ENCODE data around the gene CDH7. TPM values are rescaled to one million over a fixed set of nuclear protein-coding genes. Genes with fewer than 3 reads are reported as not detected.
A peak's percentile ranks its signal among the peaks of the same experiment; 100 is the strongest.

The CDH7 gene
- total RNA-seq, 1 donor from 2014 or later, result 9.2 TPM

DNA sequence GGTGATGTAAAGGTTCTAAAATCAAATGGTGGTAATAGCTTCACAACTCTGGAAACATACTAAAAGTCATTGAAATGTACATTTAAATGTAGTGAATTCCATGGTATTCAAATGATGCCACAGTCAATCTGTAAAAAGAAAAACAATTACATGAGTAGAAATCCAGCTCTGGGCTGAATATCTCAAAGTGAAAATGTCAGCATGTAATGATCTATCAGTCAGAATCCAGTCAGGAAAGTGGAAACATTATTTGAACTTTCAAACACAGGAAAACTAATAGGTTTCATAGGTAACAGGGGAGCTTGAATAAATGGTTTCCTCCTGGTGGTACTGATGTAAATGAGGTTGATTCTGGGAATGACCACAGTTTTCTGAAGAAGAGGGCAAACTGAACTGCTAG is 186.4 kb downstream of the CDH7 start:
- Mint-ChIP-seq H3K4me1 (ENCODE audit: low read depth) (peaks cover 8% of the 10 kb centered on the region), H3K27ac (no peak overlapping the region), H3K4me3 (ENCODE audit: low read depth) (no peak overlapping the region), H3K9me3 (ENCODE audit: low read depth) (peaks cover 15% of the 10 kb centered on the region), H3K27me3 (no peaks in the 10 kb centered on the region), H3K36me3 (ENCODE audit: insufficient read depth) (peaks cover 2% of the 10 kb centered on the region)
- no peak for DNase-seq (ENCODE audit: low spot score, unreplicated experiment)
- TF ChIP-seq, protein P1, sequence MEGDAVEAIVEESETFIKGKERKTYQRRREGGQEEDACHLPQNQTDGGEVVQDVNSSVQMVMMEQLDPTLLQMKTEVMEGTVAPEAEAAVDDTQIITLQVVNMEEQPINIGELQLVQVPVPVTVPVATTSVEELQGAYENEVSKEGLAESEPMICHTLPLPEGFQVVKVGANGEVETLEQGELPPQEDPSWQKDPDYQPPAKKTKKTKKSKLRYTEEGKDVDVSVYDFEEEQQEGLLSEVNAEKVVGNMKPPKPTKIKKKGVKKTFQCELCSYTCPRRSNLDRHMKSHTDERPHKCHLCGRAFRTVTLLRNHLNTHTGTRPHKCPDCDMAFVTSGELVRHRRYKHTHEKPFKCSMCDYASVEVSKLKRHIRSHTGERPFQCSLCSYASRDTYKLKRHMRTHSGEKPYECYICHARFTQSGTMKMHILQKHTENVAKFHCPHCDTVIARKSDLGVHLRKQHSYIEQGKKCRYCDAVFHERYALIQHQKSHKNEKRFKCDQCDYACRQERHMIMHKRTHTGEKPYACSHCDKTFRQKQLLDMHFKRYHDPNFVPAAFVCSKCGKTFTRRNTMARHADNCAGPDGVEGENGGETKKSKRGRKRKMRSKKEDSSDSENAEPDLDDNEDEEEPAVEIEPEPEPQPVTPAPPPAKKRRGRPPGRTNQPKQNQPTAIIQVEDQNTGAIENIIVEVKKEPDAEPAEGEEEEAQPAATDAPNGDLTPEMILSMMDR (IDR thresholded peaks at IDR 0.05; ENCODE audit: unreplicated experiment), result no peak

DNA sequence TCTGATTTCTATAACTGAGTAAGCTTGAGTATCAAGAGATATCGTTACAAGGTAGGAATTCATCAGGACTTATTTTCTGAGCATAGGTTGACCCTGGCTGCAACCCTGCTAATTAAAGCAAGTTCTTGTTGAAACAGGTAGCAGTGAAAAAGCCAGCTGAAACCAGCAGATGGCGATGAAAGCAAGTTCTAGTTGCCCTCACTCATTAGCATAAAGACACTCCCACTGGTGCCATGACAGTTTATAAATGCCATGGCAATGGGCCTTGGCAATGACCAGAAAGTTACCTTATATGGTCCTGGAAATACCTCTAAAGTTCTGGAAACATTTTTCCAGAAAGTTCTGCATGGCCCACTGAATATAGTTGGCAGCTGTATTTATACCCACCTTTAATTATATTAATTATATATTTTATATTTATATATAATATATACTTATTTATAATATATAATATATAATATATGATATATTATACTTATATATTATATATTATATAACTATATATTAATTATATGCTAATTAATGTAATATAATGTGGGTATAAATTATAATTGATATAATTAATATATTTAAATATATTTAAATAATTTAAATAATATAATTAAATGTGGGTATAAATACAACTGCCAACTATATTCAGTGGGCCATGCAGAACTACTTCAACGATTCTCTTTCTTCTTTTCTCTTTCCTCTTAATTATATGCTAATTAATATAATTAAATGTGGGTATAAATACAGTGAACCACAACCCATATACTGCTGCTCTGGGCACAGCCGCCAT is 188.0 kb downstream of the CDH7 start:
- TF ChIP-seq, protein P1 (IDR thresholded peaks at IDR 0.05; ENCODE audit: unreplicated experiment), result peak; percentile 32
- DNase-seq (ENCODE audit: low spot score, unreplicated experiment), result no peak
- H3K4me1 Mint-ChIP-seq (ENCODE audit: low read depth), result peaks cover 12% of the 10 kb centered on the region

More for the DNA sequence above, 188.0 kb downstream of the CDH7 start:
- peaks cover 9% of the 10 kb centered on the region for H3K9me3 Mint-ChIP-seq (ENCODE audit: low read depth)
- H3K4me3 Mint-ChIP-seq (ENCODE audit: low read depth), result no peak overlapping the region
- H3K36me3 Mint-ChIP-seq (ENCODE audit: insufficient read depth), result no peaks in the 10 kb centered on the region
- H3K27me3 Mint-ChIP-seq, result no peaks in the 10 kb centered on the region
- H3K27ac Mint-ChIP-seq, result no peak overlapping the region
